Measurements from ENCODE around the gene CHKA. TPM values are rescaled to one million over a fixed set of nuclear protein-coding genes. Genes with fewer than 3 reads are reported as not detected.
A peak's percentile ranks its signal among the peaks of the same experiment; 100 is the strongest.

Gene CHKA
- total RNA-seq, 5 donors from 2014 or later (not counting 1 experiment from before 2014, with no cell fraction given), result 4.4 to 19.4 (median 7.6) TPM

DNA sequence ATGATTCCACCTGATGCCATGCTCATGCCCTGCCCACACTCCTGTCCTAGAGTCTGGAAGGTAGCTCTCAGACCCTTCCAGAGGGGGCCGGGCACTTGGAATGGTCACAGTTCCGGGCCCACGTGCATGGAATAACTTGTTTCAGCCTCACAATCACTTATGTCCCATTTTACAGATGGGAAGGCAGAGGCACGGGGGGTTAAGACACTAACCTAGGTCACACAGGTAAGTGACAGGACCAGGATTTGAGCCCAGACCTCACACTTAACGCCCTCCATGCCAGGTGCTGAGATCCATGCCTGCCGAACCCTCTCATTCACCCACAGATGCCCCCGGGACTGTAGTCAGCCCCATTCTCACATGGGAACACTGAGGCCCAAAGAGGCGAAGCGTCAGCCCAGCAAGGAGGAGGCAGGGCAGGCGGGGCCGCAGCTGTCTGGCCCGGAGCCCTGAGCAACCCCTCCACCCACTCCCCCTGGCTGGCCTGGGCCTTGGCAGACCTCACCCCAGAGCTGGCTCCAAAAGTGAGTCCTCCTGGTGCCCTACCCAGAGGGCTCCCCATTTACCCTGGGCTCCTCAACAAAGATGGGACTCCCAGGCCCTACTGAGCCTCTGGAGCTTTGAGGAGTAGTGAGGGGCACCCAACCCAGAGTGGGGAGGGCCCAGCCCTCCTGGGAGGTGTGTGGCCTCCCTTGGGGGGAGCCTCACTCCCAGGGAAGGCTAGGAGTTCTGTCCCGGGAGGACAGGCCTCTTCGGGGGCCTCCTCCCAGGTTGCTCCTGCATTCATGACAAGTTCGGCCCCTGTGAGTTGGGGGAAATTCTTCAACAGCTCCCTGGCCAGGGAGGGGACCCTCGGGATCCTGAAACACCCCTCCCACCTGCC is 113.4 kb downstream of the CHKA start:
- H3K27me3 ChIP-seq (replicated peaks in 1 of 2; ENCODE audit: control insufficient read depth in 2 of 2, extremely low read depth in 1 of 2, insufficient read depth in 2 of 2, low read length in 1 of 2), result peaks cover 0 to 20% of the 10 kb centered on the region in 2 experiments
- Mint-ChIP-seq H3K4me1 (peaks cover 18 to 29% (median 19%) of the 10 kb centered on the region in 3 donors), H3K4me3 (no peak overlapping the region), H3K9me3 (no peaks in the 10 kb centered on the region), H3K27me3 (peaks cover 0 to 3% of the 10 kb centered on the region in 2 donors), H3K36me3 (no peaks in the 10 kb centered on the region), H3K27ac (no peak overlapping the region)
- ChIA-PET CTCF (no interaction called here), POLR2A (no interaction called here)
- no peaks in the 10 kb centered on the region for H3K36me3 ChIP-seq (ENCODE audit: control insufficient read depth in 2 of 2, extremely low read depth in 1 of 2, insufficient read depth in 1 of 2, low read length in 1 of 2)
- no peak for DNase-seq
- no peak for ATAC-seq (replicated peaks in 1 of 4)
- WGBS (ENCODE audit: insufficient coverage), result 76% methylated on average over 13 of the region's 16 CpGs
- no peaks in the 10 kb centered on the region for H3K9me3 ChIP-seq
- H3K4me3 ChIP-seq (ENCODE audit: control insufficient read depth in 1 of 2, extremely low read depth in 1 of 2, low read length in 1 of 2), result no peak overlapping the region
- no peak overlapping the region for H3K27ac ChIP-seq (ENCODE audit: low read length)
- H3K4me1 ChIP-seq (ENCODE audit: control insufficient read depth in 1 of 2, extremely low read depth in 1 of 2, insufficient read depth in 2 of 2, low read length in 2 of 2), result peaks cover 0 to 29% of the 10 kb centered on the region in 2 experiments

DNA sequence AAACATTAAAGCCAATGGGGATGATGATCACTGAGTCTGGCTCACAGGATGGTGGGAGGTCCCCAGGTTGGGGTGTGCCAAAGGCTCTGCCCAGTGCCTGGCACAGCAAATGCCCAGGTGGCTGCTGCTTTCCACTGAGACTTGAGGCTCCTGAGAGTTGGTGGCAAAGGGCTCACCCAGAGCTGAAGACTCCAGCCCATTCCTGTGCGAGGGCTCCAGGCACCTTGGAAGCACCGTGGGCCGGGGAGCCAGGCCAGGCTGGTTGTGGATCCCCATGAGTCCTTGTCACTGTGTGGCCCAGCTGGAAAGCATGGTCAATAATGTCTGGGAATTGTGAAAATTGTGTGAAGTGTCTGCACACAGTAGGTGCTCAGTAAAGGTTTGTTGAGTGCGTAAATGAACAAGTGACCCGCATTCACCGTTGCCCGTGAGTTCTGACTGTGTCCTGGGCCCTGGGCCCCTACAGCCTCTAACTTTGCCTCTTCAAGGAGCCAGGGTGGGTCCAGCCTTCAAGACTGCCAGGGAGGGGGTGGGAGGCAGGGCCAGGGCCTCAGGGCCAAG is 114.5 kb downstream of the CHKA start:
- WGBS (ENCODE audit: insufficient coverage), result 95% methylated on average over 7 of the region's 7 CpGs
- peaks cover 0 to 32% of the 10 kb centered on the region in 2 experiments for H3K4me1 ChIP-seq (ENCODE audit: control insufficient read depth in 1 of 2, extremely low read depth in 1 of 2, insufficient read depth in 2 of 2, low read length in 2 of 2)
- Mint-ChIP-seq H3K27me3 (peaks cover 0 to under 1% of the 10 kb centered on the region in 2 donors), H3K36me3 (no peaks in the 10 kb centered on the region), H3K27ac (no peak overlapping the region), H3K4me3 (no peak overlapping the region), H3K9me3 (no peaks in the 10 kb centered on the region), H3K4me1 (peaks cover 19 to 36% (median 25%) of the 10 kb centered on the region in 3 donors)
- CTCF ChIA-PET, result no interaction called here
- H3K9me3 ChIP-seq, result no peaks in the 10 kb centered on the region
- no peak overlapping the region for H3K27ac ChIP-seq (ENCODE audit: low read length)
- H3K27me3 ChIP-seq (replicated peaks in 1 of 2; ENCODE audit: control insufficient read depth in 2 of 2, extremely low read depth in 1 of 2, insufficient read depth in 2 of 2, low read length in 1 of 2), result peaks cover 0 to 10% of the 10 kb centered on the region in 2 experiments
- POLR2A ChIA-PET, result no interaction called here
- no peak for ATAC-seq (replicated peaks in 1 of 4)
- no peaks in the 10 kb centered on the region for H3K36me3 ChIP-seq (ENCODE audit: control insufficient read depth in 2 of 2, extremely low read depth in 1 of 2, insufficient read depth in 1 of 2, low read length in 1 of 2)
- no peak overlapping the region for H3K4me3 ChIP-seq (ENCODE audit: control insufficient read depth in 1 of 2, extremely low read depth in 1 of 2, low read length in 1 of 2)
- no peak for DNase-seq

DNA sequence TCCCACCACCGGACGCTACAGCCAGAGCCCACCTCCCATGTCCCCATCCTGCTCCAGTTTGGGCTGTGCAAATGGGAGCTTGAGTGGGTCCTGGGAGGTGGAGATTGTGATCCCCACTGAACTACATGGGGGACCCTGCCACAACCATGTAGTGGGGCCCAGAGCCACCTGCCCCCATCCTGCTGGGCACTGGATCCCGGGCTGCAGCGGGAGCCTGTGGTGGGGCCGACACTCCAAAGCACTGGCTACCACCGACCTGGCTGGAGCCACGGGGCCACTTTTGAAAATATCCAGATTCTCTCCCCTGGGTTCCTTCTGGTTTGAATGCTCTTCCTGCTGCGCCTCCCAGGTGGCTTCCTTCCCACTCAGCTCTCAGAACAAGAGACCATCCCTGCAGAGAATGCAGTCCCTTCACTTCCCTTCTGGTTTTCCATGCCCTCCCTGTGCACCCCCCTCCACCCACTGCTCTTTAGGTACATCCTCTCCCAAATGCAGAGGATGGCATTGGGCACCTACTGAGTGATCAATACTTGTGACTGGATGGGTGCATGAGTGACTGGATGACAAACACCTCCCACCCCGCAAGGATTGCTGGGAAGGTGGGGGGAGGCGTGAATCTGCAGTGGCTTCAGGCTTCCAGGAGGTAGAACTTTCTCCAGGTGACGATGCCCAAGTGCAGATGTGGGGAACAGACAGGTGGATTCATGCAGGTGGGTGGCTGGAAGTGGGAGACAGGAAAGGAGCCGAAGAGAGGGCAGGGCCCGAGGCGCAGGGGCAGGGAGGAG is 116.4 kb downstream of the CHKA start:
- H3K4me1 Mint-ChIP-seq, result peaks cover 19 to 37% (median 25%) of the 10 kb centered on the region in 3 donors
- H3K27me3 Mint-ChIP-seq, result no peaks in the 10 kb centered on the region
- Histone ChIP-seq H3K27ac (ENCODE audit: low read length) (peak overlapping the region; percentile 47), H3K4me1 (ENCODE audit: control insufficient read depth in 1 of 2, extremely low read depth in 1 of 2, insufficient read depth in 2 of 2, low read length in 2 of 2) (peaks cover 0 to 27% of the 10 kb centered on the region in 2 experiments), H3K27me3 (replicated peaks in 1 of 2; ENCODE audit: control insufficient read depth in 2 of 2, extremely low read depth in 1 of 2, insufficient read depth in 2 of 2, low read length in 1 of 2) (peaks cover 0 to 4% of the 10 kb centered on the region in 2 experiments), H3K4me3 (ENCODE audit: control insufficient read depth in 1 of 2, extremely low read depth in 1 of 2, low read length in 1 of 2) (peak overlapping the region in 1 of 2 donors; percentile 52), H3K9me3 (no peaks in the 10 kb centered on the region), H3K36me3 (ENCODE audit: control insufficient read depth in 2 of 2, extremely low read depth in 1 of 2, insufficient read depth in 1 of 2, low read length in 1 of 2) (no peaks in the 10 kb centered on the region)
- ChIA-PET POLR2A (no interaction called here), CTCF (no interaction called here)
- no peak for ATAC-seq (replicated peaks in 1 of 4)
- no peak for DNase-seq
- peak overlapping the region; percentile 78 to 82 for H3K27ac Mint-ChIP-seq
- no peaks in the 10 kb centered on the region for H3K9me3 Mint-ChIP-seq
- peak overlapping the region; percentile 82 to 84 (median 83) for H3K4me3 Mint-ChIP-seq
- WGBS (ENCODE audit: insufficient coverage), result 75% methylated on average over 9 of the region's 14 CpGs
- no peaks in the 10 kb centered on the region for H3K36me3 Mint-ChIP-seq

DNA sequence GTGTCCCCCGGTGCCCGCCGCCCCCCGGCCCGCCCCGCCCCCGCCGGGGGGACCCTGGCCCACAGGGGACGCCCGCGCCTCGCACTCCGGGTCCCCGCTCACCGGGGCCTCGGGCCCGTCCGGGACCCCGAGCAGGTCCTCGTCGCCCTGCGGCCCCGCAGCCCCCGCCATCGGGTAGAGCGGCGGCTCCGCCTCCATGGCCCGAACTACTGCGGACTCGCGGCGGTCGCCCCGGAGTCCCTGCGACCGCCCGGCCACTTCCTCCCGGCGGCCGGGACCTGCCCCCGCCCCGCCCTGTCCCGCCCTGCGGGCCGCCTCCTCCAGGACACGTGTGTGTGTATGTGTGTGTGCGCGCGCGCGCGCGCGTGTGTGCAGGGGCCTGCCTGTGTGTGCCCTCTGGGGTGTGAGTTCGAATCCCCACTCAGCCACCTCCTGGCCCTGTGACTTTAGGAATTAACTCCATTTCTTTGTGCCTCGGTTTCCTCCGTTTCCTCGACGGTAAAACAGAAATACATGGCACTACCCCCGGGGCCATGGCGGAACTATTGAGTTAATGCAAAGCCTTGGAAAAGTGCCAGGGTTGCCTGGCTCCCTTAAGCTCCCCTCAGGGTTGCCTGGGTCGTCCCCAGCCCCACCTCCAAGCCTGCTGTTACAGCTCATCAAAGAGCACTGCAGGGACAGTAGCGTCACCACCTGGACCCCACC is 117.2 kb downstream of the CHKA start, which contains the start of gene UNC93B1:
TSS of gene UNC93B1 (minus strand) at position 252 of the 705 bp plus-strand sequence. CDS start at position 198, 54 bp downstream.
- H3K4me3 Mint-ChIP-seq, result peak within 1 kb of the TSS; percentile 82 to 84 (median 83)
- 4% methylated on average over 40 of the region's 64 CpGs for WGBS (ENCODE audit: insufficient coverage)
- peaks cover 0 to 4% of the 10 kb centered on the region in 2 experiments for H3K27me3 ChIP-seq (replicated peaks in 1 of 2; ENCODE audit: control insufficient read depth in 2 of 2, extremely low read depth in 1 of 2, insufficient read depth in 2 of 2, low read length in 1 of 2)
- DNase-seq, result peak; percentile 62 to 82 (median 72)
- peaks cover 0 to 31% of the 10 kb centered on the region in 2 experiments for H3K4me1 ChIP-seq (ENCODE audit: control insufficient read depth in 1 of 2, extremely low read depth in 1 of 2, insufficient read depth in 2 of 2, low read length in 2 of 2)
- ChIA-PET POLR2A (interaction anchor here in 1 of 2 donors (0.6 kb wide), 1 partner anchor 116 kb away, joined by 8 read pairs; no protein-coding TSS in a partner anchor), CTCF (interaction anchor here in 1 of 2 donors (0.6 kb wide), 1 partner anchor 24 kb away, joined by 9 read pairs; no protein-coding TSS in a partner anchor)
- H3K36me3 Mint-ChIP-seq, result no peaks in the 10 kb centered on the region
- peak within 1 kb of the TSS; percentile 47 for H3K27ac ChIP-seq (ENCODE audit: low read length)
- ATAC-seq (replicated peaks in 1 of 4), result peak; percentile 86 to 88 (median 87)
- H3K9me3 Mint-ChIP-seq, result no peaks in the 10 kb centered on the region
- H3K27ac Mint-ChIP-seq, result peak within 1 kb of the TSS; percentile 83 to 88
- no peaks in the 10 kb centered on the region for H3K27me3 Mint-ChIP-seq
- peaks cover 15 to 30% (median 21%) of the 10 kb centered on the region in 3 donors for H3K4me1 Mint-ChIP-seq
- H3K4me3 ChIP-seq (ENCODE audit: control insufficient read depth in 1 of 2, extremely low read depth in 1 of 2, low read length in 1 of 2), result peak within 1 kb of the TSS; percentile 45 to 52
- H3K36me3 ChIP-seq (ENCODE audit: control insufficient read depth in 2 of 2, extremely low read depth in 1 of 2, insufficient read depth in 1 of 2, low read length in 1 of 2), result peaks cover 0 to 5% of the 10 kb centered on the region in 2 donors
- H3K9me3 ChIP-seq, result no peaks in the 10 kb centered on the region

DNA sequence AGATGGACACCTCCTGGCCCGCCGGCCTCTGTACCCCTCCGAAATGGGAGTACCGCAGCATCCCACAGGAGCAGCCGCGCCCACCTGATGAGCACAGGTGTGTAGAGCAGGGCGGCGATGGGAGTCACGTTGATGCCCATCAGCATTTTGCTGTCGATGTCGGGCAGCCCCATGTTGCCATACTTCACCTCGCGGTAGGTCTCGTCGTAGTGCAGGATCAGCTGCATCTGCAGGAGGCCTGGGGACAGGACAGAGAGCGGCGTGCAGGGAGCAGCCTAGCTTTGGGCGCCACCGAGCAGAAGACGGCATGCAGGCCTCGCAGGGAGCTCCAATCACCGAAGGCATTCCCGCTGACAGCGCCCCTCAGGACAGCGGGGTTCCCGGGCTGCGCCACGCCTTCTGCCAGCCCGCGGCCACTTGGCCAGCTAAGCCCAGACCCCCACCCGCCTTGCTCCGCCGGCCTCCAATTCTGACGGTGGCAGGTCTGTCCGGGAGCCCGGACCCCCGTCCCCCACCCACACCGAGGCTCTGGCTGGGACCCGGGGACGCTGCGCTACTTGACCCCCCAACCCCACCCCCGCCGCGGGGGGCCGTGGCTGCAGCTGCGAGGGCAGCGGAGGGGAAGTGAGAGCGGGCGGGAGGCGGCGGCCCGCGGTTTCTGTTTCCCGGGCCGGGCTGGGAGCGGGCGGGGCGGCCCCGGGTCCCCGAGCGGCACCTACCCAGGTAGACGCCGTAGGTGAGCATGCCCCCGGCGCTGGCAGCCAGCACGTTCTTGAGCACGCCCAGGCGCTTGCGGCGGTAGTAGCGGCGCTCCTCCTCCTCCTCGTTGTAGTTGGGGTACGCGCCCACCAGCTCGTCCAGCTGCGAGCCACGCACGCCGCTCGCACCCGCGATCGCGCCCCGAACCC is 118.0 kb downstream of the CHKA start:
- Histone ChIP-seq H3K4me3 (ENCODE audit: control insufficient read depth in 1 of 2, extremely low read depth in 1 of 2, low read length in 1 of 2) (peak overlapping the region; percentile 26 to 37), H3K27me3 (replicated peaks in 1 of 2; ENCODE audit: control insufficient read depth in 2 of 2, extremely low read depth in 1 of 2, insufficient read depth in 2 of 2, low read length in 1 of 2) (peaks cover 0 to 4% of the 10 kb centered on the region in 2 experiments), H3K9me3 (no peaks in the 10 kb centered on the region), H3K4me1 (ENCODE audit: control insufficient read depth in 1 of 2, extremely low read depth in 1 of 2, insufficient read depth in 2 of 2, low read length in 2 of 2) (peaks cover 1 to 35% of the 10 kb centered on the region in 2 experiments), H3K27ac (ENCODE audit: low read length) (peak overlapping the region; percentile 28), H3K36me3 (ENCODE audit: control insufficient read depth in 2 of 2, extremely low read depth in 1 of 2, insufficient read depth in 1 of 2, low read length in 1 of 2) (peaks cover 0 to 6% of the 10 kb centered on the region in 2 donors)
- Mint-ChIP-seq H3K27me3 (no peaks in the 10 kb centered on the region), H3K4me1 (peaks cover 19 to 32% (median 23%) of the 10 kb centered on the region in 3 donors), H3K27ac (peak overlapping the region; percentile 83 to 86), H3K9me3 (no peaks in the 10 kb centered on the region), H3K36me3 (no peaks in the 10 kb centered on the region), H3K4me3 (peak overlapping the region; percentile 71 to 83 (median 73))
- ATAC-seq (replicated peaks in 1 of 4) (peak; percentile 83 to 86 (median 84)), DNase-seq (peak; percentile 28 to 76 (median 62))
- 25% methylated on average over 77 of the region's 86 CpGs for WGBS (ENCODE audit: insufficient coverage)
- ChIA-PET CTCF (interaction anchor here in 1 of 2 donors (0.6 kb wide), 1 partner anchor 25 kb away, joined by 9 read pairs; no protein-coding TSS in a partner anchor), POLR2A (interaction anchor here in 1 of 2 donors (0.6 kb wide), 1 partner anchor 117 kb away, joined by 8 read pairs; no protein-coding TSS in a partner anchor)
